ENCODE results near the gene OR8G1.
"Not testable (repeated sequence)": the region's sequence is repeated elsewhere in the genome, so short reads cannot be mapped to it uniquely, and the experiment has no call there.

Gene OR8G1

DNA sequence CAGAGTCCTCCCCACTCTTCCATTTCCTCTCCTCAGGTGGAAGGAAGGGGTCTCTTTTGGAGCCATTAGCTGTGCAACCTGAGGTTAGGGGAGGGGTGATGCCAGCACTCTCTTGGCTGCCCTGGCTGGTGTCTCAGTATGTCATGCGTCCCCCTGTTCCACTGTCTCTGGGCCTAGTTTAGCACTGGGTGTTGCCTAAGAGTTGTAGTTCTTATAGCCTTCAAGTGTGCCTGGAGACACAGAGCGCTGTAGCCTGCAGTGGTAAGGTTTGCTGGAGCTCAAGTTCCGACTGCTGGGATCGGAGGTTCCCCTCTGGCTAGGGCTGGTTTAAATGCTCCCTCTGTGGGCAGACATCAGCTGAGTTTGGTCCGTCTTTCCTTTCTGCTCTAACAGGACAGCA, 36.9 kb upstream of the OR8G1 start:
- no peaks in the 10 kb centered on the region for H3K36me3 ChIP-seq (ENCODE audit: control insufficient read depth, insufficient read depth, low read length)
- no peak overlapping the region for H3K4me3 ChIP-seq (ENCODE audit: insufficient read depth, low read depth, low read length, poor library complexity, severe bottlenecking)
- H3K4me1 ChIP-seq (ENCODE audit: control insufficient read depth, insufficient read depth, low read length, poor library complexity, severe bottlenecking) = no peaks in the 10 kb centered on the region
- no peaks in the 10 kb centered on the region for H3K27me3 ChIP-seq (replicated peaks; ENCODE audit: control insufficient read depth, insufficient read depth, low read length, poor library complexity, severe bottlenecking)
- no peak for DNase-seq
- H3K27ac ChIP-seq (ENCODE audit: insufficient read depth, low read length, poor library complexity, severe bottlenecking) = no peak overlapping the region
- H3K9me3 ChIP-seq (ENCODE audit: control insufficient read depth, low read length) = no peaks in the 10 kb centered on the region

DNA sequence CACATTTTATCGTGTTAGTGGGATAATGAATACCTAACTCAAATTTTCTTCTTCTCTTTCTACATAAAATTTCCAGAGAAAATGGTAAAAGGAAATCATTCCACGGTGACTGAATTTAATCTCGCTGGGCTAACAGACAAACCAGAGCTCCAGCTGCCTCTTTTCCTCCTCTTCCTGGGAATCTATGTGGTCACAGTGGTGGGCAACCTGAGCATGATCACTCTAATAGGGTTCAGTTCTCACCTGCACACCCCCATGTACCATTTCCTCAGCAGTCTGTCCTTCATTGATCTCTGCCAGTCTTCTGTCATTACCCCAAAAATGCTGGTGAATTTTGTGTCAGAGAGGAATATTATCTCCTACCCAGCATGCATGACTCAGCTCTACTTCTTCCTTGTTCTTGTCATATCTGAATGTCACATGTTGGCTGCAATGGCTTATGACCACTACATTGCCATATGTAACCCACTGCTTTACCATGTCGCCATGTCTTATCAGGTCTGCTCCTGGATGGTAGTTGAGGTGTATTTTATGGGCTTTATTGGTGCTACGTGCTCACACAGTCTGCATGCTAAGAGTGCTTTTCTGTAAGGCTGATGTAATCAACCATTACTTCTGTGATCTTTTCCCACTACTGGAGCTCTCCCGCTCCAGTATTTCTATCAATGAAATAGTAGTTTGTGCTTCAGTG, 33.6 kb upstream of the OR8G1 start:
- DNase-seq = no peak
- no peaks in the 10 kb centered on the region for H3K27me3 ChIP-seq (replicated peaks; ENCODE audit: control insufficient read depth, insufficient read depth, low read length, poor library complexity, severe bottlenecking)

GRCh38 chr11:124209824-124210357, 31.0 kb upstream of the OR8G1 start:
- Histone ChIP-seq H3K36me3 (ENCODE audit: control insufficient read depth, insufficient read depth, low read length) (no peaks in the 10 kb centered on the region), H3K4me3 (ENCODE audit: insufficient read depth, low read depth, low read length, poor library complexity, severe bottlenecking) (no peak overlapping the region), H3K4me1 (ENCODE audit: control insufficient read depth, insufficient read depth, low read length, poor library complexity, severe bottlenecking) (no peaks in the 10 kb centered on the region), H3K27ac (ENCODE audit: insufficient read depth, low read length, poor library complexity, severe bottlenecking) (no peak overlapping the region), H3K9me3 (ENCODE audit: control insufficient read depth, low read length) (no peaks in the 10 kb centered on the region), H3K27me3 (replicated peaks; ENCODE audit: control insufficient read depth, insufficient read depth, low read length, poor library complexity, severe bottlenecking) (no peaks in the 10 kb centered on the region)
- no peak for DNase-seq

More for the DNA sequence above, 33.6 kb upstream of the OR8G1 start:
- H3K9me3 ChIP-seq (ENCODE audit: control insufficient read depth, low read length) = no peaks in the 10 kb centered on the region
- no peaks in the 10 kb centered on the region for H3K36me3 ChIP-seq (ENCODE audit: control insufficient read depth, insufficient read depth, low read length)
- no peak overlapping the region for H3K27ac ChIP-seq (ENCODE audit: insufficient read depth, low read length, poor library complexity, severe bottlenecking)
- H3K4me3 ChIP-seq (ENCODE audit: insufficient read depth, low read depth, low read length, poor library complexity, severe bottlenecking) = no peak overlapping the region
- no peaks in the 10 kb centered on the region for H3K4me1 ChIP-seq (ENCODE audit: control insufficient read depth, insufficient read depth, low read length, poor library complexity, severe bottlenecking)

- no peaks in the 10 kb centered on the region for H3K9me3 ChIP-seq (ENCODE audit: control insufficient read depth, low read length)
- DNase-seq = no peak
- H3K4me3 ChIP-seq (ENCODE audit: insufficient read depth, low read depth, low read length, poor library complexity, severe bottlenecking) = no peak overlapping the region
- H3K27ac ChIP-seq (ENCODE audit: insufficient read depth, low read length, poor library complexity, severe bottlenecking) = no peak overlapping the region
- H3K4me1 ChIP-seq (ENCODE audit: control insufficient read depth, insufficient read depth, low read length, poor library complexity, severe bottlenecking) = no peaks in the 10 kb centered on the region
- H3K36me3 ChIP-seq (ENCODE audit: control insufficient read depth, insufficient read depth, low read length) = no peaks in the 10 kb centered on the region
- no peaks in the 10 kb centered on the region for H3K27me3 ChIP-seq (replicated peaks; ENCODE audit: control insufficient read depth, insufficient read depth, low read length, poor library complexity, severe bottlenecking)
Measured at GRCh38 chr11:124210421-124210820, 30.5 kb upstream of the OR8G1 start.

DNA sequence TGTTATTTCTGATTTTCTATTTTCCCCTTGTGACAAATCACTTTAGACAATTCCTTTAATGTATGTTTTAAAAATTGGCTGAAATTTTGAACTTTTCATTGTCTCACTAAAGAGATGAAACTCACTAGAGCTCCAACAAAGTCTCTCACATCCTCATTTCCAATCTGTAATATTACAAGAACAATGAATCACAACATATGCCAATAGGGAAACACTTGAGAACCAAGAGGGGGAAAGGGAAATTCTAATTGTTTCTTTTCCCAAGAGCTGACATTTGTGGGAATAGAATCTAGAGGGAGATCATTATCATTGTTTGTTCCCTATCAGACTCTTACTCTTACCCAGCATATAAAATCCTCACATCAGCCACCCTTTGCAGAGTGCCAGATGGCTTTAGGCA, 29.6 kb upstream of the OR8G1 start:
- Histone ChIP-seq H3K36me3 (ENCODE audit: control insufficient read depth, insufficient read depth, low read length) (no peaks in the 10 kb centered on the region), H3K4me3 (ENCODE audit: insufficient read depth, low read depth, low read length, poor library complexity, severe bottlenecking) (no peak overlapping the region), H3K4me1 (ENCODE audit: control insufficient read depth, insufficient read depth, low read length, poor library complexity, severe bottlenecking) (no peaks in the 10 kb centered on the region), H3K27ac (ENCODE audit: insufficient read depth, low read length, poor library complexity, severe bottlenecking) (no peak overlapping the region), H3K9me3 (ENCODE audit: control insufficient read depth, low read length) (no peaks in the 10 kb centered on the region), H3K27me3 (replicated peaks; ENCODE audit: control insufficient read depth, insufficient read depth, low read length, poor library complexity, severe bottlenecking) (no peaks in the 10 kb centered on the region)
- DNase-seq = no peak

GRCh38 chr11:124214027-124214426, 26.9 kb upstream of the OR8G1 start:
- no peak overlapping the region for H3K4me3 ChIP-seq (ENCODE audit: insufficient read depth, low read depth, low read length, poor library complexity, severe bottlenecking)
- H3K27me3 ChIP-seq (replicated peaks; ENCODE audit: control insufficient read depth, insufficient read depth, low read length, poor library complexity, severe bottlenecking) = no peaks in the 10 kb centered on the region
- H3K27ac ChIP-seq (ENCODE audit: insufficient read depth, low read length, poor library complexity, severe bottlenecking) = no peak overlapping the region
- H3K4me1 ChIP-seq (ENCODE audit: control insufficient read depth, insufficient read depth, low read length, poor library complexity, severe bottlenecking) = no peaks in the 10 kb centered on the region
- no peaks in the 10 kb centered on the region for H3K36me3 ChIP-seq (ENCODE audit: control insufficient read depth, insufficient read depth, low read length)
- DNase-seq = no peak
- H3K9me3 ChIP-seq (ENCODE audit: control insufficient read depth, low read length) = no peaks in the 10 kb centered on the region

DNA sequence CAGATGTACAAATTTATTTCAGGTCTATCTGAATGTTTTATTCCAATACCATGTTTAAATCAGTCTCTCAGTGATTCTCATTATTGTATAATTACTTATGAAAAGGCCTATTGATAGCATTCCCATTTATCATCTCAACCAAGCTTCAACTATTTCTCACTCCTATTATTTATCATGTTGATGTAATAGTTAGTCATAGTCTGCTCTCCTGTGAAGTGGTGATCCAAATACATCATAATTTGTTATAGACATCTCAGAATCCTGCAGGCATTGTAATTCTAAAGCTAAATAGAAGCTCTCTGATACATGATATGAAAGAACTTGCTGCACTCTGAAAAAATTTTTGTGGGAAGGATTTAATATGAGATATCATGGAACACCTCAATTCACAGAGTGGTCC, 21.8 kb upstream of the OR8G1 start:
- no peaks in the 10 kb centered on the region for H3K36me3 ChIP-seq (ENCODE audit: control insufficient read depth, insufficient read depth, low read length)
- H3K4me3 ChIP-seq (ENCODE audit: insufficient read depth, low read depth, low read length, poor library complexity, severe bottlenecking) = no peak overlapping the region
- DNase-seq = no peak
- no peaks in the 10 kb centered on the region for H3K27me3 ChIP-seq (replicated peaks; ENCODE audit: control insufficient read depth, insufficient read depth, low read length, poor library complexity, severe bottlenecking)
- H3K9me3 ChIP-seq (ENCODE audit: control insufficient read depth, low read length) = no peaks in the 10 kb centered on the region
- no peak overlapping the region for H3K27ac ChIP-seq (ENCODE audit: insufficient read depth, low read length, poor library complexity, severe bottlenecking)
- H3K4me1 ChIP-seq (ENCODE audit: control insufficient read depth, insufficient read depth, low read length, poor library complexity, severe bottlenecking) = no peaks in the 10 kb centered on the region

- H3K36me3 ChIP-seq (ENCODE audit: control insufficient read depth, insufficient read depth, low read length) = no peaks in the 10 kb centered on the region
- no peaks in the 10 kb centered on the region for H3K9me3 ChIP-seq (ENCODE audit: control insufficient read depth, low read length)
- no peak for DNase-seq
- no peak overlapping the region for H3K4me3 ChIP-seq (ENCODE audit: insufficient read depth, low read depth, low read length, poor library complexity, severe bottlenecking)
- H3K27me3 ChIP-seq (replicated peaks; ENCODE audit: control insufficient read depth, insufficient read depth, low read length, poor library complexity, severe bottlenecking) = no peaks in the 10 kb centered on the region
- H3K27ac ChIP-seq (ENCODE audit: insufficient read depth, low read length, poor library complexity, severe bottlenecking) = no peak overlapping the region
- H3K4me1 ChIP-seq (ENCODE audit: control insufficient read depth, insufficient read depth, low read length, poor library complexity, severe bottlenecking) = no peaks in the 10 kb centered on the region
Measured at GRCh38 chr11:124222407-124222806, 18.5 kb upstream of the OR8G1 start.

DNA sequence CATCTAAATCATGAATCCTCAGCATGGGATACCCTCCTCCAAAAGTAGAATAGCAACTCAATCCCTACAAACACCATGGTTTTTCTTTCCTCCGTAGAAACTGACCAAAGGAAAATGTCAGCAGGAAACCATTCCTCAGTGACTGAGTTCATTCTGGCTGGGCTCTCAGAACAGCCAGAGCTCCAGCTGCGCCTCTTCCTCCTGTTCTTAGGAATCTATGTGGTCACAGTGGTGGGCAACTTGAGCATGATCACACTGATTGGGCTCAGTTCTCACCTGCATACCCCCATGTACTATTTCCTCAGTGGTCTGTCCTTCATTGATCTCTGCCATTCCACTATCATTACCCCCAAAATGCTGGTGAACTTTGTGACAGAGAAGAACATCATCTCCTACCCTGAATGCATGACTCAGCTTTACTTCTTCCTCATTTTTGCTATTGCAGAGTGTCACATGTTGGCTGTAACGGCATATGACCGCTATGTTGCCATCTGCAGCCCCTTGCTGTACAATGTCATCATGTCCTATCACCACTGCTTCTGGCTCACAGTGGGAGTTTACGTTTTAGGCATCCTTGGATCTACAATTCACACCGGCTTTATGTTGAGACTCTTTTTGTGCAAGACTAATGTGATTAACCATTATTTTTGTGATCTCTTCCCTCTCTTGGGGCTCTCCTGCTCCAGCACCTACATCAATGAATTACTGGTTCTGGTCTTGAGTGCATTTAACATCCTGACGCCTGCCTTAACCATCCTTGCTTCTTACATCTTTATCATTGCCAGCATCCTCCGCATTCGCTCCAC, 16.1 kb upstream of the OR8G1 start:
- H3K4me3 ChIP-seq (ENCODE audit: insufficient read depth, low read depth, low read length, poor library complexity, severe bottlenecking); DNase-seq; H3K4me1 ChIP-seq (ENCODE audit: control insufficient read depth, insufficient read depth, low read length, poor library complexity, severe bottlenecking); H3K9me3 ChIP-seq (ENCODE audit: control insufficient read depth, low read length); H3K27me3 ChIP-seq (replicated peaks; ENCODE audit: control insufficient read depth, insufficient read depth, low read length, poor library complexity, severe bottlenecking); H3K27ac ChIP-seq (ENCODE audit: insufficient read depth, low read length, poor library complexity, severe bottlenecking); H3K36me3 ChIP-seq (ENCODE audit: control insufficient read depth, insufficient read depth, low read length): not testable (repeated sequence)

- H3K27ac ChIP-seq (ENCODE audit: insufficient read depth, low read length, poor library complexity, severe bottlenecking) = no peak overlapping the region
- H3K36me3 ChIP-seq (ENCODE audit: control insufficient read depth, insufficient read depth, low read length) = no peaks in the 10 kb centered on the region
- H3K4me1 ChIP-seq (ENCODE audit: control insufficient read depth, insufficient read depth, low read length, poor library complexity, severe bottlenecking) = no peaks in the 10 kb centered on the region
- H3K27me3 ChIP-seq (replicated peaks; ENCODE audit: control insufficient read depth, insufficient read depth, low read length, poor library complexity, severe bottlenecking) = no peaks in the 10 kb centered on the region
- no peaks in the 10 kb centered on the region for H3K9me3 ChIP-seq (ENCODE audit: control insufficient read depth, low read length)
- no peak for DNase-seq
- no peak overlapping the region for H3K4me3 ChIP-seq (ENCODE audit: insufficient read depth, low read depth, low read length, poor library complexity, severe bottlenecking)
Measured at GRCh38 chr11:124225471-124225870, 15.4 kb upstream of the OR8G1 start.

Measured in effector memory CD4-positive, alpha-beta T cell (primary cell).